ENCODE results near the gene IGFL2. TPM values are rescaled to one million over a fixed set of nuclear protein-coding genes. Genes with fewer than 3 reads are reported as not detected.
"Not testable (repeated sequence)": the region's sequence is repeated elsewhere in the genome, so short reads cannot be mapped to it uniquely, and the experiment has no call there.

Gene IGFL2
- total RNA-seq, 2 donors from 2014 or later: 0.84 TPM; not detected in 1

GRCh38 chr19:46193678-46194077, 45.6 kb downstream of the IGFL2 start:
- H3K36me3 ChIP-seq (ENCODE audit: control insufficient read depth, insufficient read depth, low read length): no peaks in the 10 kb centered on the region
- peaks cover 11% of the 10 kb centered on the region for H3K27me3 Mint-ChIP-seq (ENCODE audit: insufficient read depth)
- H3K27ac ChIP-seq (ENCODE audit: low read depth, low read length): no peak overlapping the region
- no peaks in the 10 kb centered on the region for H3K36me3 Mint-ChIP-seq (ENCODE audit: low read depth)
- no peak overlapping the region for H3K9ac ChIP-seq (ENCODE audit: extremely low read depth, low read length, poor library complexity, severe bottlenecking)
- H3K4me3 ChIP-seq (ENCODE audit: low read length): no peak overlapping the region
- no peaks in the 10 kb centered on the region for H3K27me3 ChIP-seq (ENCODE audit: control insufficient read depth, insufficient read depth, low read length, poor library complexity, severe bottlenecking)
- H3K4me1 Mint-ChIP-seq: peaks cover 12% of the 10 kb centered on the region
- no peak for DNase-seq
- H3K9me3 Mint-ChIP-seq: no peaks in the 10 kb centered on the region
- TF ChIP-seq CTCF (conservative IDR thresholded peaks at IDR 0.05): no peak
- no peaks in the 10 kb centered on the region for H3K9me3 ChIP-seq (ENCODE audit: control insufficient read depth, low read length)
- H3K27ac Mint-ChIP-seq: no peak overlapping the region
- no peak overlapping the region for H3K4me3 Mint-ChIP-seq
- 90 to 94% methylated on average over 3 to 4 of the region's 4 CpGs for WGBS, 2 experiments (ENCODE audit: insufficient coverage in 1 of 2, insufficient read length in 1 of 2)
- no peaks in the 10 kb centered on the region for H3K4me1 ChIP-seq (ENCODE audit: control insufficient read depth, insufficient read depth, low read length)

GRCh38 chr19:46195104-46195503, 47.1 kb downstream of the IGFL2 start:
- Histone ChIP-seq H3K4me3 (ENCODE audit: low read length) (no peak overlapping the region), H3K4me1 (ENCODE audit: control insufficient read depth, insufficient read depth, low read length) (no peaks in the 10 kb centered on the region), H3K36me3 (ENCODE audit: control insufficient read depth, insufficient read depth, low read length) (no peaks in the 10 kb centered on the region), H3K27me3 (ENCODE audit: control insufficient read depth, insufficient read depth, low read length, poor library complexity, severe bottlenecking) (no peaks in the 10 kb centered on the region), H3K9me3 (ENCODE audit: control insufficient read depth, low read length) (no peaks in the 10 kb centered on the region), H3K9ac (ENCODE audit: extremely low read depth, low read length, poor library complexity, severe bottlenecking) (no peak overlapping the region), H3K27ac (ENCODE audit: low read depth, low read length) (no peak overlapping the region)
- Mint-ChIP-seq H3K27ac (no peak overlapping the region), H3K36me3 (ENCODE audit: low read depth) (no peaks in the 10 kb centered on the region), H3K4me3 (no peak overlapping the region), H3K4me1 (peaks cover 11% of the 10 kb centered on the region), H3K27me3 (ENCODE audit: insufficient read depth) (peaks cover 11% of the 10 kb centered on the region), H3K9me3 (no peaks in the 10 kb centered on the region)
- whole genome bisulfite sequencing, 2 experiments (ENCODE audit: insufficient coverage in 1 of 2, insufficient read length in 1 of 2): 91 to 96% methylated on average over 2 to 3 of the region's 3 CpGs
- TF ChIP-seq CTCF (conservative IDR thresholded peaks at IDR 0.05): no peak
- DNase-seq: no peak

DNA sequence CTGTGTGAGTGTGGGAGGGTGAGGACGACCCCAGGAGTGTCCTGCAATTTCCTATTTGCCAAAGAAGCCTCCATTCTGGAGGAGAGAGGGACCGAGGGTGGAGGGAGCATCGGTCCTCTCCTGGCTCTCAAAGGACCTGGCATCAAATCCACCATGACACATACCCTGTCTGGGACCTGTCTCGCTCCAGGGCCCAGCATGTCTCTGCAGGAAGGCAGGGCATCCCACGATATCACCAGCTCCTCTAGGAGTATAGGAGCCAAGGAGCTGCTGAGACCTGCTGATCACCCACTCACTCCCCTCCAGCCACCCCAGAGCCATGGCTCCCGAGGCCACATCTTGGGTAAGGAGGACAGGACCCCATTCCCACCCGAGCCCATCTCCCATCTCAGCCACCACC, 47.9 kb downstream of the IGFL2 start:
- H3K27ac ChIP-seq (ENCODE audit: low read depth, low read length); H3K4me1 Mint-ChIP-seq; H3K4me3 ChIP-seq (ENCODE audit: low read length); H3K9me3 ChIP-seq (ENCODE audit: control insufficient read depth, low read length); H3K36me3 Mint-ChIP-seq (ENCODE audit: low read depth); H3K4me3 Mint-ChIP-seq; H3K4me1 ChIP-seq (ENCODE audit: control insufficient read depth, insufficient read depth, low read length); H3K9ac ChIP-seq (ENCODE audit: extremely low read depth, low read length, poor library complexity, severe bottlenecking); DNase-seq; H3K9me3 Mint-ChIP-seq; H3K27ac Mint-ChIP-seq; H3K36me3 ChIP-seq (ENCODE audit: control insufficient read depth, insufficient read depth, low read length); H3K27me3 ChIP-seq (ENCODE audit: control insufficient read depth, insufficient read depth, low read length, poor library complexity, severe bottlenecking): not testable (repeated sequence)
- H3K27me3 Mint-ChIP-seq (ENCODE audit: insufficient read depth): peaks cover 10% of the 10 kb centered on the region
- 95% methylated on average over 7 of the region's 7 CpGs; no CpG with 5 or more reads in 1 of the 2 experiments for WGBS, 2 experiments (ENCODE audit: insufficient coverage in 1 of 2, insufficient read length in 1 of 2)

All from endodermal cell (in vitro differentiated cells).